GM12872 (cell line): ENCODE data around the gene ANKRD28.

ENCODE experiments used
- TF ChIP-seq, protein P1 (sequence below): IDR thresholded peaks from 3 replicates; pipeline ENCODE4 v1.5.1; 2011; ENCODE audit warnings: low read depth, mild to moderate bottlenecking, low read length, moderate library complexity; ENCODE audit not compliant: insufficient read depth

ANKRD28 gene

GRCh38 chr3:15797642-15798303 lies at the start of gene ANKRD28:
TSS of gene ANKRD28 (minus strand) at chr3:15797979. CDS start at chr3:15796521, 1,458 bp downstream.
- TF ChIP-seq, protein P1, sequence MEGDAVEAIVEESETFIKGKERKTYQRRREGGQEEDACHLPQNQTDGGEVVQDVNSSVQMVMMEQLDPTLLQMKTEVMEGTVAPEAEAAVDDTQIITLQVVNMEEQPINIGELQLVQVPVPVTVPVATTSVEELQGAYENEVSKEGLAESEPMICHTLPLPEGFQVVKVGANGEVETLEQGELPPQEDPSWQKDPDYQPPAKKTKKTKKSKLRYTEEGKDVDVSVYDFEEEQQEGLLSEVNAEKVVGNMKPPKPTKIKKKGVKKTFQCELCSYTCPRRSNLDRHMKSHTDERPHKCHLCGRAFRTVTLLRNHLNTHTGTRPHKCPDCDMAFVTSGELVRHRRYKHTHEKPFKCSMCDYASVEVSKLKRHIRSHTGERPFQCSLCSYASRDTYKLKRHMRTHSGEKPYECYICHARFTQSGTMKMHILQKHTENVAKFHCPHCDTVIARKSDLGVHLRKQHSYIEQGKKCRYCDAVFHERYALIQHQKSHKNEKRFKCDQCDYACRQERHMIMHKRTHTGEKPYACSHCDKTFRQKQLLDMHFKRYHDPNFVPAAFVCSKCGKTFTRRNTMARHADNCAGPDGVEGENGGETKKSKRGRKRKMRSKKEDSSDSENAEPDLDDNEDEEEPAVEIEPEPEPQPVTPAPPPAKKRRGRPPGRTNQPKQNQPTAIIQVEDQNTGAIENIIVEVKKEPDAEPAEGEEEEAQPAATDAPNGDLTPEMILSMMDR: peak; percentile 36; the same call in 2 of the 3 replicates

DNA sequence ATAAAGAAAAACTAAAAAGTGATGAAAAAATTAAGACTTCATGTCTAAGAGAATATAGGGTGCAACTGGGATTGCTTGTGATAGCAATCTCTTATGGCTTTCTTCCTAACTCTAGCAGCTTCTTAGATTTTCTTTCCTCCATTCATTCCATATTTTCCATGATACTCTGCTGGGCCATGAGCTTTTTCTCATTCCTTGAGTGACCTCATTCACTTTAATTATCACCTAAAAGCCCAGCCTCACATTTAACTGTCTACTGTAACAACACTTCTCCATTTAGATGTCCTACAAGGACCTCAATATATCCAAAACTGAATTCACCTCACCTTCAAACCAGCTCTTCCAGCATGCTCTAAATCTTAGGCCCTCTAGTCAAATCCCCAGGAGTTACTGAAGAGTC lies 49.5 kb upstream of the ANKRD28 start:
- TF ChIP-seq, protein P1: no peak

DNA sequence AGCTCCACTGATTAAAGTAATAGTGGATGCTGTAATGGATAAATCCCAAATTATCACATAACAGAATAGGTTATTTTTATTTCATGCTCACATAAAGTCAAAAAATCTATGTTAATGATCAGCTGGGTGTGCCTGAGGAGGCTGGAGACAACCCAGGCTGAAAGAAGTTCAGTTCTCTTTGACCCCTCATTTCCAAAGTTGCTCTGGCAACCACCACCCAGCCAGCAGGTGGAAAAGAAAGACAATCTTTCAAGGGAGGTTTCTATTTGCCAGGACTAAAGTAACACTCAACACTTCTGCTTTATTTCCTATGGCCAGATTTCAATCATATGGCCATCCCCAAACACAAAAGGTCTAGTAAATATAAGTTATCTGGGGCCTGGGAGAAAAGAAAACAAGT lies 48.8 kb upstream of the ANKRD28 start:
- TF ChIP-seq, protein P1: no peak

DNA sequence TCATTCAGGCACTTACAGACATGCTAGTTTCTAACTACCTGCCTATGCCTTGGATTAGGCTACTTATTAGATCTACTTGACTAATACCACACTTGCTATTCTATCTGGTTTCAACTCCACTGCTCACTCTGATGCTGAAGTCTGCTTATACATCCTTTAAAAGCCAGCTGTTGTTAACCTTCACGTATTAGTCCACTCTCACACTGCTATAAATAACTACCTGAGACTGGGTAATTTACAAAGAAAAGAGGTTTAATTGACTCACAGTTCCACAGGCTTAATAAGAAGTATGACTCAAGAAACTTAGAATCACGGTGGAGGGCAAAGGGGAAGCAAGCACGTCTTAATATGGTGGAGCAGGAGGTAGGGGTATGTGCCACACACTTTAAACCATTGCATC lies 47.7 kb upstream of the ANKRD28 start:
- TF ChIP-seq, protein P1: no peak

- TF ChIP-seq, protein P1: no peak
Observed at GRCh38 chr3:15844889-15845288, 47.1 kb upstream of the ANKRD28 start.

GRCh38 chr3:15839568-15839967 lies 41.8 kb upstream of the ANKRD28 start:
- TF ChIP-seq, protein P1: no peak

- TF ChIP-seq, protein P1: no peak
Observed at GRCh38 chr3:15831927-15832326, 34.1 kb upstream of the ANKRD28 start.
